ENCODE data around the gene CHIT1. TPM values are rescaled to one million over a fixed set of nuclear protein-coding genes. Genes with fewer than 3 reads are reported as not detected.

CHIT1 gene
- total and polyA plus RNA-seq, 2 of the 8 experiments (the other 6 are each of a cell fraction or from before 2014, with no cell fraction given) = not detected

GRCh38 chr1:203176273-203177035 is 53.0 kb downstream of the CHIT1 start (continued):
- TF ChIP-seq HDAC2 (IDR thresholded peaks at IDR 0.05; ENCODE audit: borderline replicate concordance in 1 of 2, low read depth in 2 of 2, low read length in 2 of 2) = no peak
- TF ChIP-seq GTF2F1 (IDR thresholded peaks at IDR 0.05; ENCODE audit: borderline replicate concordance, low read depth, low read length) = no peak
- TF ChIP-seq SP2 (IDR thresholded peaks at IDR 0.05; ENCODE audit: low read length) = no peak
- TF ChIP-seq CREB1 (IDR thresholded peaks at IDR 0.05) = no peak
- no peak for TF ChIP-seq TCF12 (IDR thresholded peaks at IDR 0.05; ENCODE audit: low read depth, low read length)
- TF ChIP-seq YY1 (IDR thresholded peaks at IDR 0.05; ENCODE audit: low read depth, low read length) = no peak
- TF ChIP-seq KDM5A (IDR thresholded peaks at IDR 0.05; ENCODE audit: low read length) = no peak
- no peak for TF ChIP-seq SP4 (IDR thresholded peaks at IDR 0.05; ENCODE audit: low read length)

Measured in H1 (cell line).